ENCODE measurements around the gene TSHZ2.

The TSHZ2 gene

GRCh38 chr20:53162251-53162835 lies 190.2 kb downstream of the TSHZ2 start:
- no peaks in the 10 kb centered on the region for H3K4me1 ChIP-seq (ENCODE audit: insufficient read depth, insufficient read length)
- TF ChIP-seq ZNF274 (IDR thresholded peaks at IDR 0.05; ENCODE audit: low read depth, low read length) = no peak
- TF ChIP-seq SUZ12 (IDR thresholded peaks at IDR 0.05; ENCODE audit: extremely low read depth, insufficient read depth, insufficient read length) = no peak
- no peak for TF ChIP-seq YY1 (IDR thresholded peaks at IDR 0.05; ENCODE audit: insufficient read depth, insufficient read length)
- no peaks in the 10 kb centered on the region for H3K27me3 ChIP-seq (ENCODE audit: insufficient read depth, insufficient read length)
- no peak overlapping the region for H3K9ac ChIP-seq (ENCODE audit: insufficient read length, low read depth)
- peak; percentile 57 for DNase-seq (ENCODE audit: low read depth, low spot score)
- H3K4me3 ChIP-seq (ENCODE audit: insufficient read length, low read depth) = no peak overlapping the region
- H3K36me3 ChIP-seq (ENCODE audit: insufficient read depth, insufficient read length, low read length) = no peaks in the 10 kb centered on the region
- no peaks in the 10 kb centered on the region for H3K9me3 ChIP-seq (ENCODE audit: insufficient read depth, low read length)

DNA sequence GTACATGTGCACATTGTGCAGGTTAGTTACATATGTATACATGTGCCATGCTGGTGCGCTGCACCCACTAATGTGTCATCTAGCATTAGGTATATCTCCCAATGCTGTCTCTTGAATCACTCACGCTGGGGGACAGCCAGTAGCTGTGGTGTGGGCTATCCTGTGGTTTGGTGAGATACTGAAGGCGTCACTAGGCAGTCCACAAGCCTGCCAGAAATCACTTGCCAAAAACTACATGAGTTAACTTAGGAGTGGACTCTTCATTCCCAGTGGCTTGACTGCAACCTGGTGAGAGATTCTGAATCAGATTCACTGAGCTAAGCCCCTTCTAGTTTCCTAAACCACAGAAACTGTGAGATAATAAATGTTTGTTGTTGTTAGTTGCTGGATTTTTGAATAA lies 191.3 kb downstream of the TSHZ2 start:
- Histone ChIP-seq H3K9me3 (ENCODE audit: insufficient read depth, low read length) (no peaks in the 10 kb centered on the region), H3K36me3 (ENCODE audit: insufficient read depth, insufficient read length, low read length) (no peaks in the 10 kb centered on the region), H3K4me1 (ENCODE audit: insufficient read depth, insufficient read length) (no peaks in the 10 kb centered on the region), H3K27me3 (ENCODE audit: insufficient read depth, insufficient read length) (no peaks in the 10 kb centered on the region), H3K4me3 (ENCODE audit: insufficient read length, low read depth) (no peak overlapping the region), H3K9ac (ENCODE audit: insufficient read length, low read depth) (no peak overlapping the region)
- no peak for DNase-seq (ENCODE audit: low read depth, low spot score)
- no peak for TF ChIP-seq SUZ12 (IDR thresholded peaks at IDR 0.05; ENCODE audit: extremely low read depth, insufficient read depth, insufficient read length)
- TF ChIP-seq ZNF274 (IDR thresholded peaks at IDR 0.05; ENCODE audit: low read depth, low read length) = no peak
- TF ChIP-seq YY1 (IDR thresholded peaks at IDR 0.05; ENCODE audit: insufficient read depth, insufficient read length) = no peak

DNA sequence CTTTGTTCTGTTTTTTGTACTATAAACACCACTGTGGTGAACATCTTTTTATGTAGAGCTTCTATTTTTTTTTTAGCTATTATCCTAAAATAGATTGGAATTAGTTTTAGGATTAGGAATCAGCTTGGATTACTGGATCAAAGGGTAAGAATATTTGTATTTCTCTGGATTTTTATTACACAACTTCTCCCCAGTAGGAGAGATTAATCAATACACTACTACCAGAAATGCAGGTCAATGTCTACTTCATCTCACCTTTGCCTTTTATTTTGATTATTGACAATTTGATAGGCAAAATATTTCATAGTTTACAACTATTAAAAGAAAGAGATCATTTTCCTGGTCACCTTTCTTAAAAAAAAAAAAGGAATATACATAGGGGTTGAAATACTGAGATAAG lies 191.9 kb downstream of the TSHZ2 start:
- TF ChIP-seq SUZ12 (IDR thresholded peaks at IDR 0.05; ENCODE audit: extremely low read depth, insufficient read depth, insufficient read length) (no peak), ZNF274 (IDR thresholded peaks at IDR 0.05; ENCODE audit: low read depth, low read length) (no peak), YY1 (IDR thresholded peaks at IDR 0.05; ENCODE audit: insufficient read depth, insufficient read length) (no peak)
- Histone ChIP-seq H3K9ac (ENCODE audit: insufficient read length, low read depth) (no peak overlapping the region), H3K9me3 (ENCODE audit: insufficient read depth, low read length) (no peaks in the 10 kb centered on the region), H3K4me3 (ENCODE audit: insufficient read length, low read depth) (no peak overlapping the region), H3K4me1 (ENCODE audit: insufficient read depth, insufficient read length) (no peaks in the 10 kb centered on the region), H3K27me3 (ENCODE audit: insufficient read depth, insufficient read length) (no peaks in the 10 kb centered on the region), H3K36me3 (ENCODE audit: insufficient read depth, insufficient read length, low read length) (no peaks in the 10 kb centered on the region)
- DNase-seq (ENCODE audit: low read depth, low spot score) = no peak

DNA sequence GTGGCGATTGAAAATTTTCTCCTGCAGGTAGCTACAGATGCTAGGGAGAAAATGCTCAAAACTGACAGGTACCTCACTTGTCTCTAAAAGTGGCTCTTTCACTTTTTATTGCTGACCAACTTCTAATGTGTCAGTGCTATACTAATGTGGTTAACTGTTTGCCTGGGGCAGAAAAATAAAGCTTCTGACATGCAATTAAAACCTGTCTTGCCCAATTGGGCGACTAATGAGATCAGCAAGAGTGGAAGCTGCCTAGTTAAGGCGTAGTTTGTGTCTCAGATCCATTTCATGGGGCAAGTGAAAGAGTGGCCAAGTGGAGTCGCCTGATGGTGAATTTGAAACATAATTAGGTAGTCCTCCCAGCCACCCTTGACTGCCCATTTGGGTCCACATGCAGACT lies 193.3 kb downstream of the TSHZ2 start:
- no peaks in the 10 kb centered on the region for H3K27me3 ChIP-seq (ENCODE audit: insufficient read depth, insufficient read length)
- H3K9ac ChIP-seq (ENCODE audit: insufficient read length, low read depth) = no peak overlapping the region
- no peaks in the 10 kb centered on the region for H3K9me3 ChIP-seq (ENCODE audit: insufficient read depth, low read length)
- DNase-seq (ENCODE audit: low read depth, low spot score) = no peak
- H3K4me3 ChIP-seq (ENCODE audit: insufficient read length, low read depth) = no peak overlapping the region
- H3K36me3 ChIP-seq (ENCODE audit: insufficient read depth, insufficient read length, low read length) = no peaks in the 10 kb centered on the region
- TF ChIP-seq YY1 (IDR thresholded peaks at IDR 0.05; ENCODE audit: insufficient read depth, insufficient read length) (no peak), ZNF274 (IDR thresholded peaks at IDR 0.05; ENCODE audit: low read depth, low read length) (no peak), SUZ12 (IDR thresholded peaks at IDR 0.05; ENCODE audit: extremely low read depth, insufficient read depth, insufficient read length) (no peak)
- H3K4me1 ChIP-seq (ENCODE audit: insufficient read depth, insufficient read length) = no peaks in the 10 kb centered on the region

- TF ChIP-seq YY1 (IDR thresholded peaks at IDR 0.05; ENCODE audit: insufficient read depth, insufficient read length) (no peak), ZNF274 (IDR thresholded peaks at IDR 0.05; ENCODE audit: low read depth, low read length) (no peak), SUZ12 (IDR thresholded peaks at IDR 0.05; ENCODE audit: extremely low read depth, insufficient read depth, insufficient read length) (no peak)
- DNase-seq (ENCODE audit: low read depth, low spot score) = no peak
- H3K9ac ChIP-seq (ENCODE audit: insufficient read length, low read depth) = no peak overlapping the region
- no peaks in the 10 kb centered on the region for H3K27me3 ChIP-seq (ENCODE audit: insufficient read depth, insufficient read length)
- no peak overlapping the region for H3K4me3 ChIP-seq (ENCODE audit: insufficient read length, low read depth)
- H3K36me3 ChIP-seq (ENCODE audit: insufficient read depth, insufficient read length, low read length) = no peaks in the 10 kb centered on the region
- H3K4me1 ChIP-seq (ENCODE audit: insufficient read depth, insufficient read length) = no peaks in the 10 kb centered on the region
- no peaks in the 10 kb centered on the region for H3K9me3 ChIP-seq (ENCODE audit: insufficient read depth, low read length)
Measured at GRCh38 chr20:53168491-53168890, 196.3 kb downstream of the TSHZ2 start.

DNA sequence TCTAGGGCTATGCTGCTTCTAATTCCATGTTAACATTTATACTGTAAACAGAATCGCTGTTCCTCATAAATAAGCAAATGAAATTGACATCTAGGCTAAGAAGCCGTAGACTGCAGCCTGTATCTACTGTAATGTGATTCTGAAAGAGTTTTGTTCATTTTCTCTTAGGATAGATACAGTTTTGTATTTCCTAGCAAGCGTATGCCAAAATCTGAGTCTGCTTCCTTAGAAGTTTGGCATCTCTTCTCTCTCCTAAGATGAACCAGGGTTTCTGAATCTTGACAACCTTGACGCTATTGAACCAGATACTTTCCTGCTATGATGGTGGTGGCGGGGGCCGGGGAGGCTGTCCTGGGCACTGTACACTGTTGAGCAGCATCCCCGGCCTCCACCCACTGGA lies 198.0 kb downstream of the TSHZ2 start:
- H3K36me3 ChIP-seq (ENCODE audit: insufficient read depth, insufficient read length, low read length) = no peaks in the 10 kb centered on the region
- no peaks in the 10 kb centered on the region for H3K4me1 ChIP-seq (ENCODE audit: insufficient read depth, insufficient read length)
- H3K27me3 ChIP-seq (ENCODE audit: insufficient read depth, insufficient read length) = no peaks in the 10 kb centered on the region
- no peak overlapping the region for H3K9ac ChIP-seq (ENCODE audit: insufficient read length, low read depth)
- H3K9me3 ChIP-seq (ENCODE audit: insufficient read depth, low read length) = no peaks in the 10 kb centered on the region
- TF ChIP-seq ZNF274 (IDR thresholded peaks at IDR 0.05; ENCODE audit: low read depth, low read length) (no peak), SUZ12 (IDR thresholded peaks at IDR 0.05; ENCODE audit: extremely low read depth, insufficient read depth, insufficient read length) (no peak), YY1 (IDR thresholded peaks at IDR 0.05; ENCODE audit: insufficient read depth, insufficient read length) (no peak)
- H3K4me3 ChIP-seq (ENCODE audit: insufficient read length, low read depth) = no peak overlapping the region
- DNase-seq (ENCODE audit: low read depth, low spot score) = no peak

GRCh38 chr20:53171065-53171464 lies 198.9 kb downstream of the TSHZ2 start:
- TF ChIP-seq YY1 (IDR thresholded peaks at IDR 0.05; ENCODE audit: insufficient read depth, insufficient read length) (no peak), ZNF274 (IDR thresholded peaks at IDR 0.05; ENCODE audit: low read depth, low read length) (no peak), SUZ12 (IDR thresholded peaks at IDR 0.05; ENCODE audit: extremely low read depth, insufficient read depth, insufficient read length) (no peak)
- Histone ChIP-seq H3K9ac (ENCODE audit: insufficient read length, low read depth) (no peak overlapping the region), H3K4me3 (ENCODE audit: insufficient read length, low read depth) (no peak overlapping the region), H3K4me1 (ENCODE audit: insufficient read depth, insufficient read length) (no peaks in the 10 kb centered on the region), H3K27me3 (ENCODE audit: insufficient read depth, insufficient read length) (no peaks in the 10 kb centered on the region), H3K9me3 (ENCODE audit: insufficient read depth, low read length) (no peaks in the 10 kb centered on the region), H3K36me3 (ENCODE audit: insufficient read depth, insufficient read length, low read length) (no peaks in the 10 kb centered on the region)
- no peak for DNase-seq (ENCODE audit: low read depth, low spot score)

All from NT2/D1 (cell line).